DMS114 treated with DMSO at 0.1 percent for 48 hours (cell line): ENCODE data around the gene MEP1B.
"Not testable (repeated sequence)": the region's sequence is repeated elsewhere in the genome, so short reads cannot be mapped to it uniquely, and the experiment has no call there.

Experiments used
- DNase-seq: peaks from one replicate; lab custom pipeline; 2025; ENCODE audit not compliant: unreplicated experiment; lab: John Stamatoyannopoulos, UW

Gene MEP1B

DNA sequence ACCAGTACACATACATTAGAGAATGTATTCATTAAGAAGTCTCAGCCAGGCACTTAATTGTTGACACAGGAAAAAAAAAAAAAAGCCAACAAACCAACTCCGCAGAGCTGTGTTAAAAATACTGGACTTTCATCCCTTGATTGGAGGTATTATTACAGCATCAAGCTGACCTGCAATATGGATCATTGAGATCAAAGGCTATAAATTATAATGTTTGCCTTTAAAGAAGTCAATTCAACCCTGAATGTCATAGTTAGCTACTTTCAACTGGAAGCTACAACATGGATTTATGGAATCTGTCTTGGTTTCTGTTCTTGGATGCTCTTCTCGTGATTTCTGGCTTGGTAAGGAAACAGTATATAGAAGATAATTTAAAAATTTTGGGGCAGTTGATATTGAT, at the start of gene MEP1B:
TSS of gene MEP1B (plus strand) at position 250 of the 400 bp plus-strand sequence. CDS start at position 282, 32 bp downstream.
- no peak for DNase-seq

DNA sequence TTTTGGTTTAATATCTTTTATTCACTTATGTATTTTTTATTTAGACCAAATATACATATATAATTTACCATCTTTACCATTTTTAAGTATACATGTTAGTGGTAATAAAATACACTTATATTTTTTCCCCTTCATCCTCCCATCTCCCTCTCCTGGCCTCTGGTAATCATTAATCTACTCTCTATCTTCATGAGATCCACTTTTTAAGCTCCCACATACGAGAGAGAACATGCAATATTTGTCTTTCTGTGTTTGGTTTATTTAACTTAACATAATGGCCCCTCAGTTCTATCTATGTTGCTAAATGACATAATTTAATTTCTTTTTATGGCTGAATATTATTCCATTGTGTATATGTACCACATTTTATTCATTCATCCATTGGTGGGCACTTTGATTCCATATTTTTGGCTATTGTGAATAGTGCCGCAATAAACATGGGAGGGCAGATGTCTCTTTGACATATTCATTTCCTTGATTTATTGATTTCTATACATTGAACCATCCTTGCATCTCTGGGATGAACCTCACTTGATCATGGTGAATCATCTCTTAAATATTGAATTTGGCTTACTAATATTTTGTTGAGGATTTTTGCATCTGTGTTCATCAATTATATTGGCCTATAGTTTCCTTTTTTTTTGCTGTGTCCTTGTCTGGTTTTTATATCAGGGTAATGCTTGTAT, 41.5 kb upstream of the MEP1B start:
- no peak for DNase-seq

DNA sequence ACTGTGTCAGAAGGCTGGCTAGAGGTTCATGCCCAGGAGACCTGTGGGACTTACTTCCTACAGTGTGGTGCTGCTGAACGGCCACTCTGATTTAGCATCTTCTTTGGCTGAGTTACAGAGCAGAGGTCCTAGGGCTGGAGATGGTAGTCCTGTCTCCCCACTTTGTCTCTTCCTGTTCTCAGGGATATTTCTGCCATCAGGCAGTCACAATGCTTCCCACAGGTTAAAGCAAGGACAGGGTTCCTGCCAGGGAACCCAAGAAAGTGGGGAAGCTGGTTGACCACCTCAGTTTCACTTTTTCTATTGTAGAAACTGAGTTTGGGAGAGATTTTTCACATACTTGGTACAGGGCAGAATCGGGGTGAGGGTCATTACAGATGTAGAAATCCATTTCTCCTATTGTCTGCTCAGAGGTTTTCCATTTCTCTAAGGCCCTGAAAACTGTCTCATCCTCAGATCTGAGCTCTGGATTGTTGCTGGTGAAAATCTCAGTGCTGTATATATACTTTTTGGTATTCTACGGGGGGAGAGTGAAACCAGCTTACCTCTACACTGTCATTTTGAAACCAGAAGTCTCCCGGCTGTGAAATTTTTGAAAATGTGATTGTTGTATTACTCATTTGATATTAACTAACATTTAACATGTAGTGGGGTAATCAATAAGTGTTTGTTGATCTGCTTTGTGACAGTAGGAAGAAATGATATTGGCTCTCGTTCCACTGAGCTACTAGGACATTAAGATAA, 37.0 kb upstream of the MEP1B start:
- no peak for DNase-seq

DNA sequence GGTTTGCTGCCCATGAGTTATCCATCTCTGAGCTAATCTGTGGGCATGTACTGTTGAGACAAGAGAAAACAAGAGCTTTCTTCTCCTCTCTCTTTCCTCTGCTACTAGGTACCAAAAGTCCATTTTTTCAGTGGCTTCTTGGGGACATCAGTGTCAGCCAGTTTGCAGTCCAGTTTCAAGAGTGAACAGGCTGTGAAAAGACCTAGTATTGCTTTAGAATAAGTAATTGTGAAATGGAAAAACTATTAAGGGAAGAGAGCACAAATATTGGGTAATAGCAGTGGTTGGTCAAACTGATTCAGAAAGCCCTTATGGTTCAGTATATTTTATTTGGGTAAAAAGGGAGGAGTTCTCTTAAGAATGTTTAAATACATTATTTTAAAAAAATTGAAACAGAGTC, 33.0 kb upstream of the MEP1B start:
- no peak for DNase-seq

- DNase-seq, result no peak
Observed at GRCh38 chr18:32157580-32157979, 32.3 kb upstream of the MEP1B start.

DNA sequence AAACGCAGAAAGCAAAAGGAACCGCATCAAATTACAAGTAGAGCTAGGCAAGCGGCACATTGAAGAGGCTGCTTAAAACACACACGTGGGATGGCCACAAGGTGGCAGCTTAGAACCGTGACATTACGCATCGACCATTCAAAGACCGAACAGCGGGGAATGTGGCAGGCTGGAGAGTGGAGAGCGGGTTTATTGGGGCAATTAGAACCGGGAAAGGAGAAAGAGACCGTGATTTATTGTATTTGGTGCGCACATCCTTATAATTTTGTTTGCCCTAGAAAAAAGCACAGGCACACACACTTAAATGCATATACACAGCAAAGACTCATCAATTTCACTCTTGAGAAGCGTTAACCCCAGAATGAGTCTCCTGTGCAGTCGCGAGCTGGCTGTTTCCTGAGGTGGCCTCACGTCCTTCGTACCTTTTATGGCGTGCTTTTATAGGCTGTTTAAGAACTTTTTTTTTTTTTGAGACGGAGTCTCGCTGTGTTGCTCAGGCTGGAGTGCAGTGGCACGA, 31.7 kb upstream of the MEP1B start:
- peak; percentile 82 for DNase-seq

GRCh38 chr18:32158631-32159030, 31.2 kb upstream of the MEP1B start:
- DNase-seq, result not testable (repeated sequence)

- DNase-seq, result no peak
Observed at GRCh38 chr18:32160547-32160946, 29.3 kb upstream of the MEP1B start.

GRCh38 chr18:32167980-32168730, 21.7 kb upstream of the MEP1B start:
- no peak for DNase-seq

DNA sequence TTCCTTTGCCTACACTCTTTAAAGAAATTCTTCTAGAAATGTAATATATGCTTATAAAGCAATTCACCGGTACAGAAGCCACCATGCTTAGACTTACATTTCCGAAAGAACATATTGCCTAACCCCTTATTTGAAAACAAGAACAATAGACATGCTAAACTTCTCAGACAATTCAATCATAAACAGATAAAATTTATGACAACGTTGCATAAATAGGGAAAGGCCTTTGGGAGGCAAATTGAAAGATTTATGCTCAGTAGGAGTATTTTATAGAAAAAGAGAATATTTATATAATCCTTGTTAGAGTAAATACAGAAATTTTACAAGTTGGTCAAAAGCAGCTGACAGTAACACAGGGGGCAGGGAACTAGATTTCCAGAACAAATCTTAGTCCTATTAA, 16.2 kb upstream of the MEP1B start:
- no peak for DNase-seq

DNA sequence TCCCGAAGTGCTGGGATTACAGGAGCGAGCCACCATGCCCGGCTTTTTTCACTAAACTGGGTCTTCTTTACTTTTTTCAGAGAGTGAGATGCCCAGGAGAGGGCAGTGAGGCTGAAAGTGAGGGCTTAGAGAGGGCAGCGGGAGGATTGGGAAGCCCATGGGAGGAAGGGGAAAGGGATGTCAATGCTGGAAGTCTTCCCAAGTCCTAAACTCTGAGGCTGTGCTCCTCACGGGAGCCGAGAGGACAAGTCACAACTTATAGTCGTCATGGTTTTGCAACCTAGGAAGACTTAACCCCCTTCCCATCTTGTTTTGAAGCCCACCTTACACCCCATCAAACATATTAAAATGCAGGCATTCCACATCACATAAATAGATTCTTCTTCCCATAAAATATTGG, 15.1 kb upstream of the MEP1B start:
- DNase-seq, result no peak

DNA sequence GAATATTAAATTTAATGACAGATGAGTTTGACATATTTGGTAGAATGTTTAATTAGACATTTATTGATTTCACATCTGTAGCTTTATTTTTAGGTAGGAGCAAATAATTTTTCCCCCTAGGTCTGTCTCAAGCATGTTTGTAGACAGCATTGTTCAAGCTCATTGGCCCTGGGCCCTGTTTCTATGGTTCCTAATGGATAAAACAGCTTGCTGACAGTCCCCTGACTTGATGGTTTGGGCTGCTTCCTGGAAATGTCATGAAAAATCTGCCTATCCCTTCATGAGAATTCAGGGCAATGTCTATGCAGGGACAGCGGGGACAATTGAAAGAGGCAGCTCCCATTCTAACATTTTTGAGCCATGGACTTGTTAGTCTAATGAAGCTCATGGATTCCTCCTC, 14.6 kb upstream of the MEP1B start:
- no peak for DNase-seq

DNA sequence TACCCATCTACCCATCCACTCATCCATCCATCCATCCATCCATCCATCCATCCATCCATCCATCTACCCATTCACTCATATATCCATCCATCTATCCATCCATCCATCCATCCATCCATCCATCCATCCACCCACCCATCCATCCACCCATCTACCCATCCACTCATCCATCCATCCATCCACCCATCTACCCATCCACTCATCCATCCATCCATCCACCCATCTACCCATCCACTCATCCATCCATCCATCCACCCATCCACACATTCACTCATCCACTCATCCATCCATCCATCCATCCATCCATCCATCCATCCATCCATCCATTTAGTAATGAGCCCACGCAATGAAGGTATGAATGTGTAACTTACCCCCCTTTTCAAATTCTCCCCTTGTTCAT, 13.1 kb upstream of the MEP1B start:
- DNase-seq, result not testable (repeated sequence)

GRCh38 chr18:32177530-32177929, 12.3 kb upstream of the MEP1B start:
- no peak for DNase-seq

DNA sequence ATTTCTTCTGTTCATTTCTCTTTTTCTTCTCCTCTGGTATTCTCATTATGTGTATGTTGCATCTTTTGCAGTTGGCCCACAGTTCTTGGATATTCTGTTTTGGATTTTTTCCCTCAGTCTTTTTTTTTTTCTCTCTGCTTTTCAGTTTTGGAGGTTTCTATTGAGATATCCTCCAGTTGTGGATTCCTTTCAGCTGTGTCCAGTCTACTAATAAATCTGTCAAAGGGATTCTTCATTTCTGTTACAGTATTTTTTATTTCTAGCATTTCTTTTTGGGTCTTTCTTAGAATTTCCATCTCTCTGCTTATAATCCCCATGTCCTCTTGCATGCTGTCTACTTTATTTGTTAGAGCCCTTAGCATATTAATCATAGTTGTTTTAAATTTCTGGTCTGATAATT, 6.3 kb upstream of the MEP1B start:
- no peak for DNase-seq

- no peak for DNase-seq
Observed at GRCh38 chr18:32190209-32190608, 370 bp downstream of the MEP1B start.

DNA sequence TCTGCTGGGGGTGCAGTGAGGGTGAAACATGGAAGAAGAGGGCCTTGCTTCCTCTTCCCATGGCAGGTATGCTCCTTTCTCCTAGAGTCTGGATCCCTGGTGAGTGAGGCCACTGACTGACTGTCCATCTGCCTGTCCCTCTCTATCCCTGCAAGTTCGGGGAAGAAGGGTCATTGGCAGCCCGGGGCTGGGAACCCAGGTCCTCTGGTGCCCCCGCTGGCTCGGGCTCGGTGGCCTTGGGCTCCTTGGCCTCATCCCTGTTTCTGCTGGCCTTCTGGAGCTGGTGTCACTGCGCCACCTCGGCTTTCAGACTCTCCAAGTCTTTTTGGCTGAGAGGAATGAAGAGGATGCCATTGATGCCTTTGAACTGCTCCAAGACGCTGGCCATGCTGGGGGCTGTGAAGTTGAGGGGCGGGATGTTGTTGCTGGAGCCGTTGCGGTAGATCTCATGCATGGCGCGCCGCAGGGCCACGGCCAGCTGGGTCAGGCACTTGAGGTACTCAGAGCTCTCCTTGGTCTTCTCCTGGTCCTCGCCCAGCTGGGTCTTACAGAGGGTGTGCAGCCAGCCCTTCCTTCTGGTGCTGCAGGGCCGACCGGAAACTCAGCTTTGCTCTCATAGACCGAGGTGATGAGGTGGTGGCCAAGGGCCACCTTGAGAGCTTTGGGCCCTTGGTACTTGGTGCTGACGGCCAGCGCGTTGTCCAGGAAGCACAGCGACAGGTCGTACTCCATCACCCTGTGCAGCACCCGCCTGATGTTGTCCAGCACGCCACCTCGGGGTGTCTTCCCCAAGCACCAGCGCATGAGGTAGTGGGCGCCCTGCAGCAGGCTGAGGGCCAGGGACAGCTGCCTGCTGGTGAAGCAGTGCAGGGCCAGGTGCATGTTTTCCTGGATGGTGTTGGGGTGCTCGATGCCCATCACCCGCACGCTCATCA, 6.3 kb downstream of the MEP1B start:
- no peak for DNase-seq

- DNase-seq, result no peak
Observed at GRCh38 chr18:32200766-32201165, 10.9 kb downstream of the MEP1B start.

DNA sequence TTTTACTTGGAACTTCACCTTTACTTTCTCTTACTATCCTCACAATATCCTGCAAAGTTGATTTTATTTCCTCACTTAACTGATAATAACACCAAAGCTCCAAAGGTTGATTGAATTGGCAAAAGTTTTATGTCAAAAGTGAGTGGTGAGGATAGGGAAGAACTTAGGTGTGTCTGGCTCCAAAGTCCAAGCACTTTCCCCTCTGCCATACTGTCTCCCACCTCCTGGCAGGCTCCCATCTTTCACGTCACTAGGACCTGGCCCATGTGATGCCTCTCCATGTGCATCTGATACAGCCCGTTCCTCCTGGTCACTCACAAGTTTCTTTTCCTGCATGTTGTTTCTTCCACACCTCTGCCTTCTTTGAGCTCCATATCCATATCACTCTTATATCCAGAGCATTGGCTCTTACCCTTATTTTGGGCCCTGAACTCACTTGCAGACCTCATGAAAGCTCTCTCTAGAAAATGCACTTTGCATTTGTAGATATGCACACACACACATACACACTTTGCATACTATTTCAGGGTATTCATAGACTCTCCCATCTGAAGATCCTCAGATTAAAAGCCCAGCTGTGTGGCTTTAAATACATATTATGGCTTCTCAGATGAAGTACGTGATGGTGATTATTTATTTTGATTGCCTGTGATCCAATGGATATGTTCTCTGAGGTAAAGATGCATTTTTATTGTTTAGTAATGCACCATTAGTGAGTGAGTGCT, 12.3 kb downstream of the MEP1B start:
- DNase-seq, result no peak

DNA sequence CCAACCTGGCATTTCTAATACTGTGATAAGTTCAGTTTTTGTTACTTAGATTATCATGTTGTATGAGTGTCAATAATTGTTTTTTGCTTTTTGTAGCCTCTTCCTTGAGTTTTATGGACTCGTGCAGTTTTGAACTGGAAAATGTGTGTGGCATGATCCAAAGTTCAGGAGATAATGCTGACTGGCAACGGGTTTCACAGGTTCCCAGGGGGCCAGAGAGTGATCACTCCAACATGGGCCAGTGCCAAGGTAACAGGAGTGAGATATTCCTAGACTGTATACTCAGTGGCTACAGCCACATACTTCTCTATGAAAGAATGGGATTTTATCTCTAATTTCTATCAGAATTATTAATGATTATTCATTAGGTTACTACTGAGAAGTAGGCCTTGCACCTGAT, 18.2 kb downstream of the MEP1B start:
- no peak for DNase-seq
